Pancreas (tissue), 10 donors: ENCODE data around the gene SPATA12. TPM values are rescaled to one million over a fixed set of nuclear protein-coding genes. Genes with fewer than 3 reads are reported as not detected.

ENCODE experiments used
- ATAC-seq, 4 donors: fragments of 200-7000 bp; cut with Tn5 transposase; one replicate each; pipeline versions ENCODE4 v1.8.0 to v1.9.1; 2020; ENCODE audit warnings: mild to moderate bottlenecking in 4 of 4, moderate library complexity in 4 of 4
- DNase-seq, 6 donors: peaks; one replicate each; pipeline ENCODE4 v3.0.0-alpha.2; 2020
- FAIRE-seq: peaks from 2 replicates; lab custom pipeline; 2012; peaks lifted over from hg19 to GRCh38; lab: Jason Lieb, UNC
- H3K27ac ChIP-seq, 4 donors: fragments of 200-600 bp; sonication (generic); 1 replicate in 3 of 4; 2 replicates in 1 of 4; pipeline versions ENCODE4 v1.5.0 to v1.8.0; 2020
- H3K27me3 ChIP-seq, 4 donors: fragments of 200-600 bp; one replicate each; pipeline ENCODE4 v1.8.0; 2021
- H3K36me3 ChIP-seq, 3 donors: fragments of 200-600 bp; sonication (generic) in 1 of 3; one replicate each; pipeline versions ENCODE4 v1.5.0 to v1.8.0; 2020 to 2021
- H3K4me1 ChIP-seq, 3 donors: fragments of 200-600 bp; one replicate each; pipeline ENCODE4 v1.8.0; 2021
- H3K4me3 ChIP-seq, 4 donors: fragments of 200-600 bp; sonication (generic) in 2 of 4; one replicate each; pipeline versions ENCODE4 v1.5.0 to v1.8.0; 2020 to 2021
- H3K9me3 ChIP-seq, 4 donors: fragments of 200-600 bp; one replicate each; pipeline ENCODE4 v1.8.0; 2021
- CTCF ChIP-seq, 4 donors: fragments of 200-600 bp; sonication (generic) in 3 of 4; IDR thresholded peaks; one replicate each; pipeline versions ENCODE4 v1.5.0 to v1.8.0; 2021; ENCODE audit warnings: antibody characterized with exemption in 4 of 4
- WGBS, 2 donors: extraction: QIAGEN DNeasy Blood & Tissue Kit; methylation state at CpG; one replicate each; pipeline ENCODE4 v1.1.7; 2013; 5-methylcytosine and 5-hydroxymethylcytosine counted together
- intact Hi-C, 3 donors: fragments of 100-400 bp; cut with DNase I; formaldehyde crosslinking; loops; one replicate each; pipeline versions ENCODE4 v1.11.1 to v1.14.2; 2022
- polyA plus RNA-seq, 2 donors: library from polyadenylated mRNA; stranded (reverse); fragments of 200-250 nt; gene quantifications; one replicate each; pipeline ENCODE4 v1.2.3, GENCODE V29; 2013
- total RNA-seq, 6 donors: library from RNA; stranded (reverse); fragmentation: NEBNext Ultra II Directional in 4 of 6; extraction: Animal tissue kit (Norgen Biotek cat#: 25700) in 4 of 6; gene quantifications; one replicate each; pipeline versions ENCODE4 v1.2.1 to v1.2.4, GENCODE V29; 2021 to 2023
- donor health status: healthy with polysubstance abuse.
- donor health status: DM: no; HTN: no; CAD: no; lungs with moderate emphysema.
- donor health status: DM: no; HTN: no; CAD: no.
- donor health status: control.
- donor health status: control.
- donor health status: Bipolar disorder and iron deficiency.
- donor health status: DM: yes; HTN: yes; CAD: no.
- donor health status: DM: no; HTN: no; CAD: no.
- donor health status: DM: no; HTN: no; CAD: no.
- donor health status: DM: yes; HTN: yes; CAD: no.

Gene SPATA12
- total and polyA plus RNA-seq, 8 donors = 0.06 to 0.12 TPM; not detected in 6

- DNase-seq = no peak
- no peaks in the 10 kb centered on the region for H3K36me3 ChIP-seq
- intact Hi-C loops = no loop called here
- H3K27ac ChIP-seq = no peak overlapping the region
- TF ChIP-seq CTCF (IDR thresholded peaks at IDR 0.05) = no peak
- no peaks in the 10 kb centered on the region for H3K9me3 ChIP-seq
- ATAC-seq = peak in 2 of 4 donors; percentile 17 to 32
- no peak overlapping the region for H3K4me3 ChIP-seq
- 65% methylated on average over 3 of the region's 3 CpGs for WGBS, 2 donors
- no peak for FAIRE-seq
- H3K4me1 ChIP-seq = no peaks in the 10 kb centered on the region
- H3K27me3 ChIP-seq = no peaks in the 10 kb centered on the region
Measured at GRCh38 chr3:57120040-57120439, 59.6 kb downstream of the SPATA12 start.

GRCh38 chr3:57120451-57121174 lies 60.1 kb downstream of the SPATA12 start:
- ATAC-seq = peak in 1 of 4 donors; percentile 56
- no peak for TF ChIP-seq CTCF (IDR thresholded peaks at IDR 0.05)
- Histone ChIP-seq H3K36me3 (no peaks in the 10 kb centered on the region), H3K9me3 (no peaks in the 10 kb centered on the region), H3K4me1 (no peaks in the 10 kb centered on the region), H3K27ac (no peak overlapping the region), H3K27me3 (no peaks in the 10 kb centered on the region), H3K4me3 (no peak overlapping the region)
- DNase-seq = no peak
- intact Hi-C loops = no loop called here
- no peak for FAIRE-seq
- 60 to 64% methylated on average over 10 of the region's 10 CpGs for WGBS, 2 donors

Other genes starting within 250 kb of the SPATA12 start
- gene IL17RD, start 104.7 kb downstream of the SPATA12 start, total RNA-seq = 1 to 10 TPM; 1.2 to 3.9 (median 2.2) TPM
- gene IL17RD, start 104.7 kb downstream of the SPATA12 start, polyA plus RNA-seq = under 1 TPM; 0.42 to 0.52 TPM
- under 1 TPM in 5 of 6 donors, not detected in 1; 0.22 to 0.98 (median 0.64) TPM for gene HESX1, start 139.3 kb downstream of the SPATA12 start, total RNA-seq
- 1 to 10 TPM; 1.1 to 1.4 TPM for gene HESX1, start 139.3 kb downstream of the SPATA12 start, polyA plus RNA-seq
- 10 to 100 TPM; 31.4 to 46.1 (median 36.2) TPM for gene APPL1, start 167.1 kb downstream of the SPATA12 start, total RNA-seq
- 10 to 100 TPM in 1 of 2 donors, 1 to 10 TPM in 1; 8.7 to 13.0 TPM for gene APPL1, start 167.1 kb downstream of the SPATA12 start, polyA plus RNA-seq
- under 1 TPM in 1 of 6 donors, not detected in 5; 0.16 TPM for gene ASB14, start 232.0 kb downstream of the SPATA12 start, total RNA-seq
- gene ASB14, start 232.0 kb downstream of the SPATA12 start, polyA plus RNA-seq = under 1 TPM; 0.02 to 0.11 TPM